WTC11 (cell line): ENCODE data around the gene ROBO2. TPM values are rescaled to one million over a fixed set of nuclear protein-coding genes. Genes with fewer than 3 reads are reported as not detected.
A peak's percentile ranks its signal among the peaks of the same experiment; 100 is the strongest.

Experiments used
- ATAC-seq: fragments of 200-7000 bp; cut with Tn5 transposase; 2 replicates; pipeline ENCODE4 v1.10.0; 2021; ENCODE audit warnings: mild to moderate bottlenecking, moderate library complexity
- CTCF ChIA-PET: fragments of 300-600 bp; sonication (Branson Sonifier 250); formaldehyde crosslinking; loops from one replicate; lab custom pipeline; 2021; ENCODE audit warnings: antibody characterized with exemption; lab: Charles Lee
- POLR2A ChIA-PET: fragments of 350-600 bp; sonication (Branson Sonifier 250); formaldehyde crosslinking; loops from one replicate; lab custom pipeline; 2021; ENCODE audit warnings: antibody characterized with exemption; lab: Charles Lee
- DNase-seq: peaks from one replicate; pipeline ENCODE4 v3.0.0; 2021; ENCODE audit warnings: low spot score
- H3K27ac Mint-ChIP-seq: 2 replicates; pipeline ENCODE4 v1.8.0; 2021; ENCODE audit warnings: mixed read lengths
- H3K27me3 Mint-ChIP-seq: 2 replicates; pipeline ENCODE4 v1.8.0; 2021; ENCODE audit warnings: low read depth, mild to moderate bottlenecking, moderate library complexity, mixed read lengths
- H3K36me3 Mint-ChIP-seq: 2 replicates; pipeline ENCODE4 v1.8.0; 2021; ENCODE audit warnings: mixed read lengths
- H3K4me1 Mint-ChIP-seq: 2 replicates; pipeline ENCODE4 v1.8.0; 2022; ENCODE audit warnings: mixed read lengths
- H3K4me3 Mint-ChIP-seq: 2 replicates; pipeline ENCODE4 v1.8.0; 2021; ENCODE audit warnings: mild to moderate bottlenecking, moderate library complexity, mixed read lengths
- H3K9me3 Mint-ChIP-seq: 2 replicates; pipeline ENCODE4 v1.8.0; 2021; ENCODE audit warnings: mixed read lengths
- AR ChIP-seq: fragments of 250-450 bp; sonication (Bioruptor Pico); IDR thresholded peaks from 2 replicates; pipeline ENCODE4 v1.9.0; 2021; ENCODE audit warnings: mild to moderate bottlenecking
- ELF4 ChIP-seq: sonication (generic); formaldehyde crosslinking; IDR thresholded peaks from 2 replicates; pipeline ENCODE4 v1.8.1; 2022; ENCODE audit warnings: low read depth, mild to moderate bottlenecking, moderate library complexity, missing genetic modification reagents
- EMX1 ChIP-seq: fragments of 250-450 bp; sonication (Bioruptor Pico); IDR thresholded peaks from 2 replicates; pipeline ENCODE4 v1.8.0; 2021; ENCODE audit warnings: mild to moderate bottlenecking
- ESRRA ChIP-seq: sonication (generic); formaldehyde crosslinking; IDR thresholded peaks from 2 replicates; pipeline ENCODE4 v1.8.1; 2022; ENCODE audit warnings: mild to moderate bottlenecking, missing genetic modification reagents, borderline replicate concordance
- GRHL2 ChIP-seq: fragments of 250-450 bp; sonication (Bioruptor Pico); IDR thresholded peaks from 2 replicates; pipeline ENCODE4 v1.8.0; 2022; ENCODE audit warnings: mild to moderate bottlenecking, moderate library complexity; ENCODE audit not compliant: insufficient replicate concordance, severe bottlenecking
- IRF1 ChIP-seq: sonication (generic); formaldehyde crosslinking; IDR thresholded peaks from 2 replicates; pipeline ENCODE4 v1.8.0; 2023; ENCODE audit warnings: missing genetic modification reagents
- JAZF1 ChIP-seq: fragments of 250-450 bp; sonication (Bioruptor Pico); IDR thresholded peaks from 2 replicates; pipeline ENCODE4 v1.9.0; 2021; ENCODE audit warnings: moderate library complexity, mild to moderate bottlenecking, inconsistent platforms
- JUN ChIP-seq: sonication (generic); formaldehyde crosslinking; IDR thresholded peaks from 2 replicates; pipeline ENCODE4 v1.8.0; 2023; ENCODE audit warnings: mild to moderate bottlenecking, missing genetic modification reagents
- KAT7 ChIP-seq: sonication (generic); formaldehyde crosslinking; IDR thresholded peaks from 2 replicates; pipeline ENCODE4 v1.8.1; 2023; ENCODE audit warnings: missing genetic modification reagents, mild to moderate bottlenecking, borderline replicate concordance
- MLX ChIP-seq: sonication (generic); formaldehyde crosslinking; IDR thresholded peaks from 2 replicates; pipeline ENCODE4 v1.8.1; 2023; ENCODE audit warnings: mild to moderate bottlenecking, missing genetic modification reagents, moderate library complexity
- NFATC4 ChIP-seq: fragments of 250-450 bp; sonication (Bioruptor Pico); IDR thresholded peaks from 2 replicates; pipeline ENCODE4 v1.9.0; 2021; ENCODE audit warnings: mild to moderate bottlenecking
- NFYB ChIP-seq: sonication (generic); formaldehyde crosslinking; conservative IDR thresholded peaks from 2 replicates; pipeline ENCODE4 v1.8.0; 2022; ENCODE audit warnings: low read depth, missing genetic modification reagents
- NR1H2 ChIP-seq: sonication (generic); formaldehyde crosslinking; IDR thresholded peaks from 2 replicates; pipeline ENCODE4 v1.9.0; 2021; ENCODE audit warnings: mild to moderate bottlenecking, moderate library complexity, missing genetic modification reagents
- NR3C1 ChIP-seq: sonication (generic); formaldehyde crosslinking; conservative IDR thresholded peaks from 2 replicates; pipeline ENCODE4 v1.8.1; 2023; ENCODE audit warnings: low read depth, mild to moderate bottlenecking, missing genetic modification reagents
- PREB ChIP-seq: sonication (generic); formaldehyde crosslinking; IDR thresholded peaks from 2 replicates; pipeline ENCODE4 v1.8.1; 2022; ENCODE audit warnings: mild to moderate bottlenecking, missing genetic modification reagents, moderate library complexity, borderline replicate concordance
- SMAD3 ChIP-seq: sonication (generic); formaldehyde crosslinking; IDR thresholded peaks from 2 replicates; pipeline ENCODE4 v1.8.0; 2022; ENCODE audit warnings: missing genetic modification reagents, mild to moderate bottlenecking, borderline replicate concordance
- TCF7 ChIP-seq: sonication (generic); formaldehyde crosslinking; IDR thresholded peaks from 2 replicates; pipeline ENCODE4 v1.8.0; 2022; ENCODE audit warnings: mild to moderate bottlenecking, low read depth, missing genetic modification reagents, moderate library complexity
- USF1 ChIP-seq: sonication (generic); formaldehyde crosslinking; IDR thresholded peaks from 2 replicates; pipeline ENCODE4 v1.8.0; 2022; ENCODE audit warnings: mild to moderate bottlenecking, missing genetic modification reagents
- USF2 ChIP-seq: sonication (generic); formaldehyde crosslinking; IDR thresholded peaks from 2 replicates; pipeline ENCODE4 v1.8.1; 2023; ENCODE audit warnings: mild to moderate bottlenecking, missing genetic modification reagents, moderate library complexity
- ZMAT4 ChIP-seq: fragments of 250-450 bp; sonication (Bioruptor Pico); IDR thresholded peaks from 2 replicates; pipeline ENCODE4 v1.9.0; 2021; ENCODE audit warnings: mild to moderate bottlenecking
- ZNF121 ChIP-seq: sonication (generic); formaldehyde crosslinking; IDR thresholded peaks from 2 replicates; pipeline ENCODE4 v1.8.0; 2023; ENCODE audit warnings: missing genetic modification reagents
- ZNF138 ChIP-seq: sonication (generic); formaldehyde crosslinking; conservative IDR thresholded peaks from 2 replicates; pipeline ENCODE4 v1.8.1; 2022; ENCODE audit warnings: mild to moderate bottlenecking, moderate library complexity, missing genetic modification reagents
- ZNF281 ChIP-seq: sonication (generic); formaldehyde crosslinking; IDR thresholded peaks from 2 replicates; pipeline ENCODE4 v1.8.0; 2023; ENCODE audit warnings: mild to moderate bottlenecking, missing genetic modification reagents
- total RNA-seq: library from RNA; stranded (reverse); gene quantifications from 3 replicates; pipeline ENCODE4 v1.2.3, GENCODE V29; 2021

ROBO2 gene
- total RNA-seq, 1 experiment from 2014 or later = 11.7 TPM

- no peak for TF ChIP-seq EMX1
- TF ChIP-seq KAT7 = no peak
- TF ChIP-seq ZNF121 (CRISPR knock-in tag) = no peak
- no peak for TF ChIP-seq NFYB (CRISPR knock-in tag)
These were observed 523.1 kb downstream of the ROBO2 start (continued) for GRCh38 chr3:77563012-77563411.

GRCh38 chr3:77566055-77566454, 526.2 kb downstream of the ROBO2 start:
- no peaks in the 10 kb centered on the region for H3K27me3 Mint-ChIP-seq
- H3K27ac Mint-ChIP-seq = no peak overlapping the region
- peaks cover 7% of the 10 kb centered on the region; the same call in 1 of the 2 replicates for H3K9me3 Mint-ChIP-seq
- peak; percentile 43; the same call in 1 of the 2 replicates for TF ChIP-seq USF2 (CRISPR knock-in tag)
- no peak for TF ChIP-seq JAZF1
- no peak for ATAC-seq
- H3K4me1 Mint-ChIP-seq = peaks cover 19% of the 10 kb centered on the region
- H3K36me3 Mint-ChIP-seq = no peaks in the 10 kb centered on the region
- POLR2A ChIA-PET = no interaction called here
- CTCF ChIA-PET = no interaction called here
- DNase-seq = no peak
- no peak overlapping the region for H3K4me3 Mint-ChIP-seq

GRCh38 chr3:77571971-77572715, 532.2 kb downstream of the ROBO2 start:
- POLR2A ChIA-PET = no interaction called here
- CTCF ChIA-PET = no interaction called here
- H3K27ac Mint-ChIP-seq = no peak overlapping the region
- no peak overlapping the region for H3K4me3 Mint-ChIP-seq
- peaks cover 7% of the 10 kb centered on the region; the same call in 1 of the 2 replicates for H3K9me3 Mint-ChIP-seq
- DNase-seq (no peak), ATAC-seq (no peak)
- H3K36me3 Mint-ChIP-seq = no peaks in the 10 kb centered on the region
- no peaks in the 10 kb centered on the region for H3K4me1 Mint-ChIP-seq
- no peaks in the 10 kb centered on the region for H3K27me3 Mint-ChIP-seq
- TF ChIP-seq GRHL2 (CRISPR knock-in tag) (no peak), ZNF281 (CRISPR knock-in tag) (no peak), SMAD3 (CRISPR knock-in tag) (no peak), IRF1 (CRISPR knock-in tag) (no peak), ZNF138 (CRISPR knock-in tag) (no peak), ESRRA (no peak), NR3C1 (CRISPR knock-in tag) (no peak), NR1H2 (CRISPR knock-in tag) (no peak), JUN (CRISPR knock-in tag) (no peak), JAZF1 (no peak), NFATC4 (no peak), TCF7 (CRISPR knock-in tag) (no peak), MLX (CRISPR knock-in tag) (no peak), ELF4 (CRISPR knock-in tag) (no peak), USF1 (CRISPR knock-in tag) (no peak), PREB (CRISPR knock-in tag) (no peak), AR (CRISPR knock-in tag) (no peak), ZMAT4 (CRISPR knock-in tag) (no peak)
